ENCODE results near the gene GPATCH4.

DNA sequence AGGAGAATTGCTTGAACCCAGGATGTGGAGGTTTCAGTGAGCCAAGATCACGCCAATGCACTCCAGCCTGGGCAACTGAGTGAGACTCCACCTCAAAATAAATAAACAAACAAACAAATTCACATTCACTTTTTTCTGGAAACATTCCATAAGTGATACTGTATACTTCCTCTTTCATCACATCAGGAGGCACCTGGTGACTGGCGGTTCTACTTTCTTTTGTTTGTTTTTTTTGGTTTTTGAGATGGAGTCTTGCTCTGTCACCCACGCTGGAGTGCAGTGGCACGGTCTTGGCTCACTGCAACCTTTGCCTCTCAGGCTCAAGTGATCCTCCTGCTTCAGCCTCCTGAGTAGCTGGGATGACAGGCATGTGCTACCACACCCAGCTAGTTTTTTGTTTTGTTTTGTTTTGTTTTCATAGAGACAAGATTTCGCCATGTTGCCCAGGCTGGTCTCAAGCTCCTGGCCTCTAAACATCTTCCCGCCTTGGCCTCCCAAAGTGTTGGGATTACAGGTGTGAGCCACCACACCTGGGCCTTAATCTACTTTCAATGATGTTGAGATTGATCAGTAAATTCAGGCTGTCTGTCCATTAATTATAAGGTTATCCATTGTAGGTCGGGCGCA, 28.7 kb upstream of the GPATCH4 start:
- TF ChIP-seq CTCF (IDR thresholded peaks at IDR 0.05) (no peak), POLR2A (IDR thresholded peaks at IDR 0.05) (no peak)
